ENCODE data around the gene TUBGCP4. TPM values are rescaled to one million over a fixed set of nuclear protein-coding genes. Genes with fewer than 3 reads are reported as not detected.

Gene TUBGCP4
- total RNA-seq, 1 experiment from 2014 or later: 37.6 TPM

GRCh38 chr15:43360821-43361220, 10.1 kb upstream of the TUBGCP4 start:
- Histone ChIP-seq H3K27me3 (replicated peaks; ENCODE audit: insufficient read depth, low read depth, low read length, poor library complexity) (no peaks in the 10 kb centered on the region), H3K9me3 (ENCODE audit: low read depth, low read length, poor library complexity, severe bottlenecking) (peaks cover 66% of the 10 kb centered on the region), H3K36me3 (ENCODE audit: insufficient read depth, low read length, poor library complexity, severe bottlenecking) (peaks cover 71% of the 10 kb centered on the region), H3K4me1 (ENCODE audit: insufficient read depth, low read length, poor library complexity, severe bottlenecking) (no peaks in the 10 kb centered on the region), H3K27ac (ENCODE audit: low read depth, low read length, poor library complexity, severe bottlenecking) (no peak overlapping the region), H3K4me3 (ENCODE audit: low read depth, low read length, poor library complexity, severe bottlenecking) (no peak overlapping the region)
- intact Hi-C loops (cut with micrococcal nuclease; ENCODE audit: unreplicated experiment): no loop called here
- DNase-seq (ENCODE audit: low spot score): no peak
- POLR2A ChIA-PET (ENCODE audit: low non-redundant PET): interaction anchor here (0.7 kb wide), 1 partner anchor 9 kb away, joined by 5 read pairs; no protein-coding TSS in a partner anchor
- CTCF ChIA-PET: no interaction called here
- no TSS peak for BruUV-seq (replicated peaks)
- TF ChIP-seq, protein P1, sequence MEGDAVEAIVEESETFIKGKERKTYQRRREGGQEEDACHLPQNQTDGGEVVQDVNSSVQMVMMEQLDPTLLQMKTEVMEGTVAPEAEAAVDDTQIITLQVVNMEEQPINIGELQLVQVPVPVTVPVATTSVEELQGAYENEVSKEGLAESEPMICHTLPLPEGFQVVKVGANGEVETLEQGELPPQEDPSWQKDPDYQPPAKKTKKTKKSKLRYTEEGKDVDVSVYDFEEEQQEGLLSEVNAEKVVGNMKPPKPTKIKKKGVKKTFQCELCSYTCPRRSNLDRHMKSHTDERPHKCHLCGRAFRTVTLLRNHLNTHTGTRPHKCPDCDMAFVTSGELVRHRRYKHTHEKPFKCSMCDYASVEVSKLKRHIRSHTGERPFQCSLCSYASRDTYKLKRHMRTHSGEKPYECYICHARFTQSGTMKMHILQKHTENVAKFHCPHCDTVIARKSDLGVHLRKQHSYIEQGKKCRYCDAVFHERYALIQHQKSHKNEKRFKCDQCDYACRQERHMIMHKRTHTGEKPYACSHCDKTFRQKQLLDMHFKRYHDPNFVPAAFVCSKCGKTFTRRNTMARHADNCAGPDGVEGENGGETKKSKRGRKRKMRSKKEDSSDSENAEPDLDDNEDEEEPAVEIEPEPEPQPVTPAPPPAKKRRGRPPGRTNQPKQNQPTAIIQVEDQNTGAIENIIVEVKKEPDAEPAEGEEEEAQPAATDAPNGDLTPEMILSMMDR (conservative IDR thresholded peaks at IDR 0.05; ENCODE audit: low read depth, low read length): no peak
- no peak for TF ChIP-seq EZH2 (IDR thresholded peaks at IDR 0.05; ENCODE audit: borderline replicate concordance, low read depth, low read length, poor library complexity, severe bottlenecking)

DNA sequence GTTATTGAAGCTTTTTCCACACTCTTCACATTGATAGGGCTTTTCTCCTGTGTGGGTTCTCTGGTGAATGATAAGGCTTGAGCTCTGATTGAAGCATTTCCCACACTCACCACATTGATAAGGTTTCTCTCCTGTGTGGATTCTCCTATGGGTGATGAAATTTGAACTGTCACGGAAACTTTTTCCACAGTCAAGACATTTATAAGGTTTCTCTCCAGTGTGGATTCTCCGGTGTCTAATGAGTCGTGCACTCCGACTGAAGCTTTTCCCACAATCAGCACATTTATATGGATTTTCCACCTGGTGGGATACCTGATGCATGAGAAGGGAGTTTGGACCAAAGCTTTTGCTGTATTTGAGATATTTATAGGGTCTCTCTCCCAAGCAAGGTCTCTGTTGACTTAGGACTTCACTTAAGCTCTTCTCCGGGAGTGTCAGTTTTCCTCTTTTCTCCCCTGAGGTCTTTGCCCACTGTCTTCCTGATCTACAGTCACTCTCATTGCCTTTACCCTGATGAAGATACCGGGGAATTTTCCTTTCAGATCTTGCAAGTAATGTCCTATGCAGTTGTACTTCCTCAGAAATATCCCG, 9.5 kb upstream of the TUBGCP4 start:
- H3K27ac ChIP-seq (ENCODE audit: low read depth, low read length, poor library complexity, severe bottlenecking): no peak overlapping the region
- BruUV-seq (replicated peaks): TSS peak; percentile 21
- ChIA-PET CTCF (no interaction called here), POLR2A (ENCODE audit: low non-redundant PET) (interaction anchor here (0.7 kb wide), 1 partner anchor 9 kb away, joined by 5 read pairs; no protein-coding TSS in a partner anchor)
- H3K4me3 ChIP-seq (ENCODE audit: low read depth, low read length, poor library complexity, severe bottlenecking): no peak overlapping the region
- H3K27me3 ChIP-seq (replicated peaks; ENCODE audit: insufficient read depth, low read depth, low read length, poor library complexity): no peaks in the 10 kb centered on the region
- TF ChIP-seq, protein P1 (conservative IDR thresholded peaks at IDR 0.05; ENCODE audit: low read depth, low read length): no peak
- no peak for TF ChIP-seq EZH2 (IDR thresholded peaks at IDR 0.05; ENCODE audit: borderline replicate concordance, low read depth, low read length, poor library complexity, severe bottlenecking)
- H3K4me1 ChIP-seq (ENCODE audit: insufficient read depth, low read length, poor library complexity, severe bottlenecking): no peaks in the 10 kb centered on the region
- H3K9me3 ChIP-seq (ENCODE audit: low read depth, low read length, poor library complexity, severe bottlenecking): peaks cover 66% of the 10 kb centered on the region
- no peak for DNase-seq (ENCODE audit: low spot score)
- intact Hi-C loops (cut with micrococcal nuclease; ENCODE audit: unreplicated experiment): no loop called here
- H3K36me3 ChIP-seq (ENCODE audit: insufficient read depth, low read length, poor library complexity, severe bottlenecking): peaks cover 77% of the 10 kb centered on the region

GRCh38 chr15:43370310-43370974, 459 bp upstream of the TUBGCP4 start:
- Histone ChIP-seq H3K9me3 (ENCODE audit: low read depth, low read length, poor library complexity, severe bottlenecking) (no peaks in the 10 kb centered on the region), H3K27ac (ENCODE audit: low read depth, low read length, poor library complexity, severe bottlenecking) (peak overlapping the region; percentile 80), H3K27me3 (replicated peaks; ENCODE audit: insufficient read depth, low read depth, low read length, poor library complexity) (no peaks in the 10 kb centered on the region), H3K4me1 (ENCODE audit: insufficient read depth, low read length, poor library complexity, severe bottlenecking) (no peaks in the 10 kb centered on the region), H3K36me3 (ENCODE audit: insufficient read depth, low read length, poor library complexity, severe bottlenecking) (peaks cover 30% of the 10 kb centered on the region), H3K4me3 (ENCODE audit: low read depth, low read length, poor library complexity, severe bottlenecking) (peak overlapping the region; percentile 87)
- no TSS peak for BruUV-seq (replicated peaks)
- ChIA-PET POLR2A (ENCODE audit: low non-redundant PET) (interaction anchor here (0.5 to 0.7 kb wide), 4 partner anchors 9 to 255 kb away, joined by 4 to 5 read pairs (median 5); no protein-coding TSS in a partner anchor), CTCF (no interaction called here)
- intact Hi-C loops (cut with micrococcal nuclease; ENCODE audit: unreplicated experiment): no loop called here
- DNase-seq (ENCODE audit: low spot score): peak; percentile 30
- TF ChIP-seq EZH2 (IDR thresholded peaks at IDR 0.05; ENCODE audit: borderline replicate concordance, low read depth, low read length, poor library complexity, severe bottlenecking): no peak
- TF ChIP-seq, protein P1 (conservative IDR thresholded peaks at IDR 0.05; ENCODE audit: low read depth, low read length): no peak

All from A673 (cell line).